ENCODE measurements around the gene PLCH1.

PLCH1 gene

GRCh38 chr3:155426524-155427230 lies 318.2 kb downstream of the PLCH1 start:
- TF ChIP-seq FOXP2 (optimal IDR thresholded peaks at IDR 0.05; ENCODE audit: borderline replicate concordance, extremely low read depth, extremely low read length, insufficient read depth), result no peak
- no peak for TF ChIP-seq TAF1 (IDR thresholded peaks at IDR 0.05; ENCODE audit: borderline replicate concordance, insufficient read depth, low read length)
- no peak for TF ChIP-seq POLR2AphosphoS5 (IDR thresholded peaks at IDR 0.05; ENCODE audit: low read depth, low read length)
- TF ChIP-seq SIN3A (IDR thresholded peaks at IDR 0.05; ENCODE audit: borderline replicate concordance, insufficient read depth, low read length), result no peak
- no peak for TF ChIP-seq REST (IDR thresholded peaks at IDR 0.05; ENCODE audit: insufficient read depth in 1 of 2, low read depth in 2 of 2, low read length in 2 of 2)

- no peak for TF ChIP-seq REST (IDR thresholded peaks at IDR 0.05; ENCODE audit: insufficient read depth in 1 of 2, low read depth in 2 of 2, low read length in 2 of 2)
- no peak for TF ChIP-seq SIN3A (IDR thresholded peaks at IDR 0.05; ENCODE audit: borderline replicate concordance, insufficient read depth, low read length)
- TF ChIP-seq FOXP2 (optimal IDR thresholded peaks at IDR 0.05; ENCODE audit: borderline replicate concordance, extremely low read depth, extremely low read length, insufficient read depth), result no peak
- TF ChIP-seq TAF1 (IDR thresholded peaks at IDR 0.05; ENCODE audit: borderline replicate concordance, insufficient read depth, low read length), result no peak
- TF ChIP-seq POLR2AphosphoS5 (IDR thresholded peaks at IDR 0.05; ENCODE audit: low read depth, low read length), result no peak
Measured at GRCh38 chr3:155425396-155425795, 319.5 kb downstream of the PLCH1 start.

GRCh38 chr3:155424323-155424710 lies 320.6 kb downstream of the PLCH1 start:
- no peak for TF ChIP-seq TAF1 (IDR thresholded peaks at IDR 0.05; ENCODE audit: borderline replicate concordance, insufficient read depth, low read length)
- no peak for TF ChIP-seq POLR2AphosphoS5 (IDR thresholded peaks at IDR 0.05; ENCODE audit: low read depth, low read length)
- no peak for TF ChIP-seq SIN3A (IDR thresholded peaks at IDR 0.05; ENCODE audit: borderline replicate concordance, insufficient read depth, low read length)
- no peak for TF ChIP-seq REST (IDR thresholded peaks at IDR 0.05; ENCODE audit: insufficient read depth in 1 of 2, low read depth in 2 of 2, low read length in 2 of 2)
- TF ChIP-seq FOXP2 (optimal IDR thresholded peaks at IDR 0.05; ENCODE audit: borderline replicate concordance, extremely low read depth, extremely low read length, insufficient read depth), result no peak

- TF ChIP-seq POLR2AphosphoS5 (IDR thresholded peaks at IDR 0.05; ENCODE audit: low read depth, low read length) (no peak), SIN3A (IDR thresholded peaks at IDR 0.05; ENCODE audit: borderline replicate concordance, insufficient read depth, low read length) (no peak), REST (IDR thresholded peaks at IDR 0.05; ENCODE audit: insufficient read depth in 1 of 2, low read depth in 2 of 2, low read length in 2 of 2) (no peak), TAF1 (IDR thresholded peaks at IDR 0.05; ENCODE audit: borderline replicate concordance, insufficient read depth, low read length) (no peak), FOXP2 (optimal IDR thresholded peaks at IDR 0.05; ENCODE audit: borderline replicate concordance, extremely low read depth, extremely low read length, insufficient read depth) (no peak)
Measured at GRCh38 chr3:155423526-155424322, 321.1 kb downstream of the PLCH1 start.
